Measurements from ENCODE around the gene GRID2.

Gene GRID2

GRCh38 chr4:93414041-93414550 lies 1110.3 kb downstream of the GRID2 start:
- no peak for DNase-seq (ENCODE audit: low read depth)

GRCh38 chr4:93416344-93417128 lies 1112.8 kb downstream of the GRID2 start:
- DNase-seq (ENCODE audit: low read depth) = no peak

GRCh38 chr4:93431371-93431770 lies 1127.6 kb downstream of the GRID2 start:
- DNase-seq (ENCODE audit: low read depth) = no peak

- no peak for DNase-seq (ENCODE audit: low read depth)
Observed at GRCh38 chr4:93433840-93434239, 1130.1 kb downstream of the GRID2 start.

- no peak for DNase-seq (ENCODE audit: low read depth)
Observed at GRCh38 chr4:93436000-93436626, 1132.3 kb downstream of the GRID2 start.

GRCh38 chr4:93437991-93438390 lies 1134.2 kb downstream of the GRID2 start:
- DNase-seq (ENCODE audit: low read depth) = no peak

GRCh38 chr4:93444860-93445259 lies 1141.1 kb downstream of the GRID2 start:
- no peak for DNase-seq (ENCODE audit: low read depth)

- DNase-seq (ENCODE audit: low read depth) = no peak
Observed at GRCh38 chr4:93446038-93446437, 1142.3 kb downstream of the GRID2 start.

- DNase-seq (ENCODE audit: low read depth) = no peak
Observed at GRCh38 chr4:93448691-93449293, 1145.0 kb downstream of the GRID2 start.

GRCh38 chr4:93451954-93452353 lies 1148.2 kb downstream of the GRID2 start:
- no peak for DNase-seq (ENCODE audit: low read depth)

GRCh38 chr4:93461541-93461940 lies 1157.8 kb downstream of the GRID2 start:
- DNase-seq (ENCODE audit: low read depth) = no peak

- no peak for DNase-seq (ENCODE audit: low read depth)
Observed at GRCh38 chr4:93466446-93466845, 1162.7 kb downstream of the GRID2 start.

GRCh38 chr4:93467484-93468155 lies 1163.9 kb downstream of the GRID2 start:
- no peak for DNase-seq (ENCODE audit: low read depth)

GRCh38 chr4:93469560-93469959 lies 1165.8 kb downstream of the GRID2 start:
- DNase-seq (ENCODE audit: low read depth) = no peak

- DNase-seq (ENCODE audit: low read depth) = no peak
Observed at GRCh38 chr4:93475730-93476129, 1172.0 kb downstream of the GRID2 start.

GRCh38 chr4:93478805-93479204 lies 1175.0 kb downstream of the GRID2 start:
- no peak for DNase-seq (ENCODE audit: low read depth)

GRCh38 chr4:93480452-93480851 lies 1176.7 kb downstream of the GRID2 start:
- DNase-seq (ENCODE audit: low read depth) = no peak

GRCh38 chr4:93495346-93495745 lies 1191.6 kb downstream of the GRID2 start:
- DNase-seq (ENCODE audit: low read depth) = no peak

- DNase-seq (ENCODE audit: low read depth) = no peak
Observed at GRCh38 chr4:93501244-93501643, 1197.5 kb downstream of the GRID2 start.

GRCh38 chr4:93501946-93502345 lies 1198.2 kb downstream of the GRID2 start:
- DNase-seq (ENCODE audit: low read depth) = no peak

GRCh38 chr4:93502991-93503390 lies 1199.2 kb downstream of the GRID2 start:
- no peak for DNase-seq (ENCODE audit: low read depth)

- DNase-seq (ENCODE audit: low read depth) = no peak
Observed at GRCh38 chr4:93513851-93514250, 1210.1 kb downstream of the GRID2 start.

- no peak for DNase-seq (ENCODE audit: low read depth)
Observed at GRCh38 chr4:93515208-93515607, 1211.4 kb downstream of the GRID2 start.
